Pericardium fibroblast (primary cell): ENCODE measurements around the gene SLC44A4. TPM values are rescaled to one million over a fixed set of nuclear protein-coding genes. Genes with fewer than 3 reads are reported as not detected.

Experiments used
- total RNA-seq: library from RNA; depleted of rRNA; stranded (reverse); fragments of >200 nt; gene quantifications from 2 replicates; pipeline ENCODE4 v1.2.3, GENCODE V29; 2015

The SLC44A4 gene
- total RNA-seq, result 0.51 TPM in 1 of 2 replicates, not detected in the other

GRCh38 chr6:31878726-31879125 lies at the start of gene SLC44A4:
Gene SLC44A4 (minus strand): TSS chr6:31878997. CDS start chr6:31878980, 17 bp downstream.

GRCh38 chr6:31927242-31927862 lies 48.6 kb upstream of the SLC44A4 start, which contains the start of gene C2:
Gene C2 (plus strand): TSS chr6:31927717. CDS start chr6:31927753, 36 bp downstream.

GRCh38 chr6:31901953-31902643 lies 23.3 kb upstream of the SLC44A4 start, which contains the start of gene ZBTB12:
Gene ZBTB12 (minus strand): TSS chr6:31902086. CDS start chr6:31901305, 781 bp downstream.

GRCh38 chr6:31897612-31898382 lies 19.0 kb upstream of the SLC44A4 start, which contains the start of gene EHMT2:
Gene EHMT2 (minus strand): TSS chr6:31897698. CDS start chr6:31897677, 21 bp downstream.

GRCh38 chr6:31862344-31863235 lies 16.2 kb downstream of the SLC44A4 start, which contains the start of gene NEU1:
Gene NEU1 (minus strand): TSS chr6:31862821. CDS start chr6:31862776, 45 bp downstream.

GRCh38 chr6:31827286-31828079 lies 51.3 kb downstream of the SLC44A4 start, which contains the start of gene HSPA1B:
Gene HSPA1B (plus strand): TSS chr6:31827738. CDS start chr6:31827951, 213 bp downstream.

GRCh38 chr6:31815025-31815838 lies 63.6 kb downstream of the SLC44A4 start, which contains the start of the genes HSPA1A and HSPA1L:
Gene HSPA1A (plus strand): TSS chr6:31815543. CDS start chr6:31815757, 214 bp downstream.
Gene HSPA1L (minus strand): TSS chr6:31815283. CDS start chr6:31811972, 3,311 bp downstream.

Other genes starting within 250 kb of the SLC44A4 start
- gene BAG6, start 226.3 kb downstream of the SLC44A4 start, total RNA-seq, result 164 and 183 TPM in 2 replicates
- gene APOM, start 223.1 kb downstream of the SLC44A4 start, total RNA-seq, result 0.51 and 3.2 TPM in 2 replicates
- 14.3 and 14.8 TPM in 2 replicates for gene C6orf47, start 218.2 kb downstream of the SLC44A4 start, total RNA-seq
- gene GPANK1, start 214.0 kb downstream of the SLC44A4 start, total RNA-seq, result 13.4 and 15.3 TPM in 2 replicates
- gene CSNK2B, start 212.9 kb downstream of the SLC44A4 start, total RNA-seq, result 205 and 210 TPM in 2 replicates
- 1.0 and 1.2 TPM in 2 replicates for gene LY6G5B, start 209.0 kb downstream of the SLC44A4 start, total RNA-seq
- gene LY6G5C, start 197.9 kb downstream of the SLC44A4 start, total RNA-seq, result 0.43 TPM in 1 of 2 replicates, not detected in the other
- gene ABHD16A, start 175.7 kb downstream of the SLC44A4 start, total RNA-seq, result 25.7 and 29.2 TPM in 2 replicates
- gene LY6G6F, start 172.1 kb downstream of the SLC44A4 start, total RNA-seq, result not detected in 2 replicates
- not detected in 2 replicates for gene LY6G6D, start 163.6 kb downstream of the SLC44A4 start, total RNA-seq
- not detected in 2 replicates for gene LY6G6C, start 157.3 kb downstream of the SLC44A4 start, total RNA-seq
- not detected in 2 replicates for gene MPIG6B, start 155.6 kb downstream of the SLC44A4 start, total RNA-seq
- gene DDAH2, start 149.7 kb downstream of the SLC44A4 start, total RNA-seq, result 70.2 and 88.5 TPM in 2 replicates
- 266 and 364 TPM in 2 replicates for gene CLIC1, start 142.5 kb downstream of the SLC44A4 start, total RNA-seq
- gene MSH5, start 139.0 kb downstream of the SLC44A4 start, total RNA-seq, result 4.2 and 4.7 TPM in 2 replicates
- 1.2 and 2.8 TPM in 2 replicates for gene SAPCD1, start 116.3 kb downstream of the SLC44A4 start, total RNA-seq
- not detected in 2 replicates for gene VWA7, start 101.7 kb downstream of the SLC44A4 start, total RNA-seq
- 44.9 and 47.3 TPM in 2 replicates for gene VARS1, start 83.2 kb downstream of the SLC44A4 start, total RNA-seq
- gene LSM2, start 72.0 kb downstream of the SLC44A4 start, total RNA-seq, result 40.0 and 71.4 TPM in 2 replicates
- gene HSPA1L, start 63.7 kb downstream of the SLC44A4 start, total RNA-seq, result 0.12 and 0.34 TPM in 2 replicates
- 62.6 and 74.3 TPM in 2 replicates for gene HSPA1A, start 63.5 kb downstream of the SLC44A4 start, total RNA-seq
- 94.5 and 110 TPM in 2 replicates for gene HSPA1B, start 51.3 kb downstream of the SLC44A4 start, total RNA-seq
- 55.6 and 65.6 TPM in 2 replicates for gene NEU1, start 16.2 kb downstream of the SLC44A4 start, total RNA-seq
- 32.1 and 55.8 TPM in 2 replicates for gene EHMT2, start 18.7 kb upstream of the SLC44A4 start, total RNA-seq
- 2.6 and 4.9 TPM in 2 replicates for gene ZBTB12, start 23.1 kb upstream of the SLC44A4 start, total RNA-seq
- 1.2 and 9.6 TPM in 2 replicates for gene C2, start 48.7 kb upstream of the SLC44A4 start, total RNA-seq
- gene CFB, start 67.1 kb upstream of the SLC44A4 start, total RNA-seq, result 11.4 and 11.6 TPM in 2 replicates
- gene NELFE, start 80.0 kb upstream of the SLC44A4 start, total RNA-seq, result 73.6 and 83.6 TPM in 2 replicates
- gene SKIC2, start 80.2 kb upstream of the SLC44A4 start, total RNA-seq, result 34.1 and 37.6 TPM in 2 replicates
- 13.5 and 15.4 TPM in 2 replicates for gene DXO, start 93.1 kb upstream of the SLC44A4 start, total RNA-seq
- gene C4A, start 103.1 kb upstream of the SLC44A4 start, total RNA-seq, result 6.9 and 30.7 TPM in 2 replicates
- 14.6 and 48.8 TPM in 2 replicates for gene C4B, start 135.8 kb upstream of the SLC44A4 start, total RNA-seq
- 0.23 and 1.3 TPM in 2 replicates for gene CYP21A2, start 159.4 kb upstream of the SLC44A4 start, total RNA-seq
- 108 and 240 TPM in 2 replicates for gene TNXB, start 230.3 kb upstream of the SLC44A4 start, total RNA-seq
- 17.6 and 17.9 TPM in 2 replicates for gene ATF6B, start 249.2 kb upstream of the SLC44A4 start, total RNA-seq